ENCODE data around the gene TXNDC11. TPM values are rescaled to one million over a fixed set of nuclear protein-coding genes. Genes with fewer than 3 reads are reported as not detected.

Gene TXNDC11
- total RNA-seq, 1 donor from 2014 or later: 18.2 TPM

GRCh38 chr16:11655655-11656054 lies 87.0 kb downstream of the TXNDC11 start:
- ATAC-seq: no peak

GRCh38 chr16:11651796-11652195 lies 90.9 kb downstream of the TXNDC11 start:
- peak; percentile 66 for ATAC-seq

DNA sequence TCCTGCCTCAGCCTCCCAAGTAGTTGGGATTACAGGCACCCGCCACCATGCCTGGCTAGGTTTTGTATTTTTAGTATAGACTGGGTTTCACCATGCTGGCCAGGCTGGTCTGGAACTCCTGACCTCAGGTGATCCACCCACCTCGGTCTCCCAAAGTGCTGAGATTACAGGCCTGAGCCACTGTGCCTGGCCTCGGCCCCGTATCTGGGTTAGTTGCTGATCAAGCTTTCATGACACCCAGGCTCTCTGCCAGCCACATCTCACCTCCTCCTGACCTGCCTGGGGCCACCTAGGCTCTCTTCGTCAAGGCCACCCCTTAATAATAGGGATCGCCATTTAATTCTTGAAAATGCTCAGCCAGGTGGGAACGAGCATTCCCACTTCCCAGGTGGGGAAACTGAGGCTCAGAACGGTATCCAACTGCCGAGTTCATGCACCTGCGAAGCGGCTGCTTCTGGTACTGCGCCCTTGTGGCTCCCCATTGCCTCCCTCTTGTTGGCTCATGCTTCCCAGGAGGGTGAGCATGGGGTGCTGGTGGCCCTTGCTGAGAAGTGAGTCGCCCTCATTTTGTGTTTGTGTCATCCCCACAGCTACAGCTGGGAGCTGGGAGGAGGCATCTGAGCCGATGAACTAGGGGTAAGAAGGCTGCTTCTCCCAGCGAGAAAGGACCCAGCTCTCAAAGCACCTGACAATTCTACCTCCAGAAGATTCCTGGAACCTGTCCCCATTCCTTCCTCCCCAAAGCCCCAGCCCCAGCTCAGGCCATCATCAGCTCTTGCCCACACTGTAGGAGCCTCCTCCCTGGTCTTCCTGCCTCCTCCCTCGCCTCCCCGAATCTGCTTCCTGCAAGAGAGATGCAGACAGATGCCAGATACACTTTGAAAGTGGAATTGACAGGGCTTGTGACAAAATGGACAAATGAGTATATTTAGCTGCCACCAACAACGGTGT lies 91.7 kb downstream of the TXNDC11 start:
- peak; percentile 14 for ATAC-seq

DNA sequence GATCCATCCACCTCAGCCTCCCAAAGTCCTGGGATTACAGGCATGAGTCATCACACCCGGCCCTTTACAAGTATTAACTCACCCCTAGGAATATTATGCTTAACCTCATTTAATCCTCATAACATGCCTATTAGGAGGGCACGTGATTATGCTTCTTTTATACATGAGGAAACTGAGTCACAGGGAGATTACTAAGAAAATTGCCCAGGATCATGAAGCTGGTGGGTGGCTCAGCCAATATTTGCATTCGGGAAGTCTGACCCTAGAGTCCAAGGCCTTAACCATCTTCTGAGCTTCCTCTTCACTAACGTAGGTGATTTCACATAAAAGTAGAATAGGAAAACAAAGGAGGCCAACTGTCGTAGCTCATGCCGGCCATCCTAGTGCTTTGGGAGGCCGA lies 93.4 kb downstream of the TXNDC11 start:
- no peak for ATAC-seq

DNA sequence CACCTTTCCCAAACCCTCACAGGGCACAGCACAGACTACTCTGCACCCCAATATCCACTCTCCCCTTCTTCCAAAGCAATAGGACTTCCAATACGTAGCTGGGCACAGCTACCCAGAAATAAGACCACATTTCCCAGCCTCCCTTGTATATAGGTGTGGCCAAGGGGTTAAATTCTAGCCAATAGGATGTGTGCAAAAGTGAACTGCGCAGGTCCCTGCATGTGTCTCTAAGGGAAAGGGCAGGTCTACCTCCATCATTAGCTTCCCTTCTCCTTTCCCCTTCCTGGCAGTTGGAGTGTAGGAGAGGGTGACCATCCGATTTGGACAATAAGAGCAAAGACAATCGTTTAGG lies 99.9 kb downstream of the TXNDC11 start:
- ATAC-seq: no peak

- peak; percentile 48 for ATAC-seq
Observed at GRCh38 chr16:11640987-11641817, 101.5 kb downstream of the TXNDC11 start.

DNA sequence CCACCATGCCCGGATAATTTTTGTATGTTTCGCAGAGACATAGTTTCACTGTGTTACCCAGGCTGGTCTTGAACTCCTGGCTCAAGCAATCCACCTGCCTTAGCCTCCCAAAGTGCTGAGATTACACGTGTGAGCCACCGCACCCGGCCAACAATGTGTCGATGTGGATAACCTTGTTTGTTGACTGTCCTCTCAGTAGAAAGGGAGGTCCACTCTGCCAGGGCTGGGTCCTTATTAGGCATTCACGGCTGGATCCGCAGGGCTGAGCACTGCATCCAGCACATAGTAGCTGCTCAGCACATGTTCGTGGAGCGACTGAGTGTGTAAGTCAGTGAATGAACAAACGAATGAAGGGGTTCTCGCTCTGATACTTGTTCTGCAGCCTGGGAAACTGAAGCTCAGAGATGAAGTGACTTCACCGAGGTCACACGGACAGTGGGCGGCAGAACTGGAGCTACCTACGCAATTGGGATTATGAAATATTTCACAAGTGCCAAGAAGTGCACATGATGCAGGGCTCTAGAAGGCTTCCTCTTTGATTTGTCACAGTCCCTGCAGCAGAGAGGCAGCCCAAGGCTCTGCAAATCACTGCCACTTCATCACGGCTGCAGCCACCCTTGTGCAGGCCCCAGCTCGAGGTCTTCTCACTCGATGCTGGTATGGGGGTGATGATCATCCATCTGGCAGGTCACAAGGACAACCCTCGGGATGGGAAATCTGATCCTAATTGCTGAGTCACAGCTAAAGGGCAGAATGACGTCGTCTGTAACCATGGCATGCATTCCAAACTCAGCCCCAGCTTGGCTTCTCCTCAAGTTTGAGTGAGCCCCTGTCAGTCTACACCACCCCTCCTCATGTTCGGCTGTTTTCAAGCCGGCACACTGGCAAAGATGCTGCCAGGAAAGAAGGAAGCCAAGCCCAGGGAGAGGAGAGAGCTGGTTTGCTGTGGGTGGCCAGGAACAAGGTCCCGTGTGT lies 102.4 kb downstream of the TXNDC11 start:
- ATAC-seq: peak; percentile 86

- no peak for ATAC-seq
Observed at GRCh38 chr16:11639008-11639562, 103.6 kb downstream of the TXNDC11 start.

- ATAC-seq: no peak
Observed at GRCh38 chr16:11638140-11638539, 104.5 kb downstream of the TXNDC11 start.

GRCh38 chr16:11637320-11637719 lies 105.3 kb downstream of the TXNDC11 start:
- ATAC-seq: no peak

GRCh38 chr16:11636172-11636721 lies 106.4 kb downstream of the TXNDC11 start:
- ATAC-seq: peak; percentile 88

DNA sequence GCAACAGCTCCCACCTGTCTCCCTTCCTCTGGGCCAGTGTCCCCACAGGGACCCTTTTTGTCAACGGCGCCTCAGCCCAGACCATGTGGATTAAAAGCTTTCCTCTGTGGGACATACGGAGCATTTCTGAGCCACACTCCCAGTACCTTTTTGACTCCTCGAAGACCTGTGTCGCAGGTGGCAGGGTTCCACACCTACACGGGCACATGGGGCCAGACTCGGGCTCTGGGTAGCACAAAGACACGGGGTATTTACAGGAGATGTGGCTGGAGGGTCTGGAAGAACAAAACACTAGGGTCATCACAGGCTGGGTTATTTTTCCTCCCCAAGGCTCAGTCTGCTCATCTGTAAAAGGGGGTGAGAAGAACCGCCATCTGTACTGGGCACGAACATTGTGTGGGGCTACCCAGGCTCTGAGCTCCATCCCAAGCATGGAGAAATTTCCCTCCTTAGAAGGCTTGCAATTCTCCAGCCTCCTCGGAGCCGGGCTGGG lies 106.9 kb downstream of the TXNDC11 start:
- ATAC-seq: no peak

DNA sequence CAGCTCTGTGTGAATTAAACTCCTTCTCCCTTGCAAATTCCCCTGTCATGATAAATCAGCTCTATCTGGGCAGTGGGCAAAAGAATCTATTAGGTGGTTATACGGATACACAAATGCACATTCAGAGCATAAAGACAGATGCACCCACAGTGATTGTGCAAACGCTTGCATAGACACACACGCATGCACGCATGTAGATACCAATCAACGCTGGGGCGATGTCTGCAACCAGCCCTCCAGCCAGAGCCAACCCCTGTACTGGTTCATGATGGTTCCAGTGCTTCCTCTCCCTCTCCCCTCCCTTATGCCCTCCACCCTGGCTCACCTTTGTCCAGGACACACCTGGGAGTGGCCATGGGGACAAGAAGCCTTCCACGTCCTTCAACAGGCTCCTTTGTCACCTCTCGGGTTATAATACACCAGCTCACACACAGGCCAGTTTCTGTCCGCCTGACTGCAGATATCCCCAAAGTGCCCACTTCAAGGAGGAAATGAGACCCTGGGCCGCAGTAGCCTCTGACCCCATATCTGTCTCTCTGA lies 107.5 kb downstream of the TXNDC11 start:
- ATAC-seq: no peak

DNA sequence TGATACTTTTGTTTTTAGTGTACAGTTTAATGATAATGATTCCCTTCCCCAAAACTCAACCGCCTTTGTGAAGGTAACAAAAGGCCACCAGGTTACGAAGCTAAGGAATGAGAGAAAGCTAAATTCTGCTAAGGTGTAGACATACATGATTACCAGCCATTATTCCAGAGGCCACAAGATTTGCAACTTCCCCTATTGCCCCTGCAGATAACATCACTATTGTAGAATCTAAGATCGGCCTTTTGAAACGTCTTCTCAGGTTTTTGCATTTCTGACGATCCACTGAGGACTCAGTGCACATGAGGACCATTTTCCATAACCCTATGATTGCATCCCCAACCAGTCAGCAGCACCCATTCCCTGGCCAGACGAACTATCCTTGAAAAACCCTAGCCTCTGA lies 108.3 kb downstream of the TXNDC11 start:
- no peak for ATAC-seq

DNA sequence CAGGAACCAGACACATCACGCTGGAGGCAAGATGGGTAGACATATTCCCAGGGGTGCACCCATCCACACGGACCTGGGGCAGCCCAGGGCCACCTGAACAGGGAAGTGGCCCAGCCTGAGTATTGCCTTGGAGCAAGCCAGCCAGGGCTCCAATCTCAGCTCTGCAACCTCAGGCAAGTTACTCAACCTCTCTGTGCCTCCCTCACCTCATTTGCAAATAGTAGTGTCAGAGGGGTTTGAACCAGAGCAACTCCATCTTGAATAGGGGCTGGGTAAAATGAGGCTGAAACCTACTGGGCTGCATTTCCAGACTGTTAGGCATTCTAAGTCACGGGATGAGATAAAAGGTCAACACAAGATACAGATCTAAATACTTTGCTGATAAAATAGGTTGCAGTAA lies 109.5 kb downstream of the TXNDC11 start:
- ATAC-seq: no peak

DNA sequence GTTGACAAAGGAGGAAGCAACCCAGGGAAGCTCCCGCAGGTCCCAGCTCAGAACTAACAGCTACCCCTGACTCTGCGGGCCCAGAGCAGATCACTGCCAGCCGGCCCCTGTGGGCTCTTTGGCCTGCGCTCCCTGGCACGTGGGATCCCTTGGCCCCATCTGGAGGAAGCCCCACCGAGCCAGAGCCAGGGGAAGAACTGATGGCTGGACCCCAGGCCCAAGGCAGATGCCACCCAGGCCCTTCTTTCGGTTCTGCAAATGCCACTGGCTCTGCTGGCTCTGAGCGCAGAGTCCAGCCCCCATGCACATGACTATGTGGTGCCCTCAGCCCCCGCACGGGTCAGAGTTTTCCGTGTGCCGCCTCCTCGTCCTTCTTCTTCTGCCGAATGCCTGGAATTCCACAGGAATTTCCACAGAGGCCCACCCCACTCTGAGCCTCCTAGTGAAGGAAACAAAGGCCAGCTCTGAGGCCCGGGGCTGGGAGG lies 110.2 kb downstream of the TXNDC11 start:
- no peak for ATAC-seq

DNA sequence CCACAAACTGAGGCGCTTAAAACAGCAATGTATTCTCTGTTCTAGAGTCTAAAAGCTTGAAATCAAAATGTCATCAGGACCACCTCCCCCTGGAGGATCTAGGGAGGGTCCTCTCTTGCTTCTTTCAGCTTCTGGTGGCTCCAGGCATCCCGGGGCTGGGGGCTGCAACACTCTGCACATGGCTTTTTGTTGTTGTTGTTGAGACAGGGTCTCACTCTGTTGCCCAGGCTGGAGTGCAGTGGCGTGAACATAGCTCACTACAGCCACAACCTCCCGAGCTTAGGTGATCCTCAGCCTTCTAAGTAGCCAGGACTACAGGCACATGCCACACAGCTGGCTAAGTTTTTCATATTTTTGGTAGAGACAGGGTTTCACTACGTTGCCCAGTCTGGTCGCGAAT lies 111.4 kb downstream of the TXNDC11 start:
- no peak for ATAC-seq

- ATAC-seq: no peak
Observed at GRCh38 chr16:11630768-11631056, 111.9 kb downstream of the TXNDC11 start.

GRCh38 chr16:11630046-11630767 lies 112.5 kb downstream of the TXNDC11 start:
- peak; percentile 11 for ATAC-seq

All from esophagus mucosa (tissue), 1 donor.